Measurements from ENCODE around the gene C11orf87.

Gene C11orf87

DNA sequence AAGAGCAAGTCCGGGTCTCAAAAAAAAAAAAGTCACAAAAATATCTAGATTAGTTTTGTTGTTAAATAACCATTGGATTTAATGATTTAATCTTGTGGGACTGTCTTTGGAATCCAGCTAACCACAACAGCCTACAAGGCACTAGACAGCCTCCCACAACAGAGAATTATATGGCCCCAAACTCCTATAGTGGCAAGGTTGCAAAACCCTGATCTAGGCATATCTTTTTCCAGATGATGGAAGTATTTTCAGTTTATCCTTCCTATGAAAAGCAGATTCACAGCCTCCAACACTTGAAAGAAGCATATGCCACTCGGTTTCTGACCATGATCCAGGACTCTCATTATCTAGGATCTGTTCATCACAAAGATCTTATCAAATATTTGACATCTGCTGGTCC is 5.4 kb upstream of the C11orf87 start:
- Histone ChIP-seq H3K27me3 (ENCODE audit: insufficient read depth, low read length) (peaks cover 20% of the 10 kb centered on the region), H3K36me3 (ENCODE audit: insufficient read depth, low read depth, low read length) (no peaks in the 10 kb centered on the region), H3K4me3 (ENCODE audit: low read length) (no peak overlapping the region), H3K9me3 (ENCODE audit: insufficient read depth, low read depth, low read length) (no peaks in the 10 kb centered on the region), H3K4me1 (ENCODE audit: insufficient read depth, low read length) (no peaks in the 10 kb centered on the region), H3K27ac (ENCODE audit: low read length) (no peak overlapping the region), H3K9ac (ENCODE audit: low read depth, low read length) (no peak overlapping the region)

DNA sequence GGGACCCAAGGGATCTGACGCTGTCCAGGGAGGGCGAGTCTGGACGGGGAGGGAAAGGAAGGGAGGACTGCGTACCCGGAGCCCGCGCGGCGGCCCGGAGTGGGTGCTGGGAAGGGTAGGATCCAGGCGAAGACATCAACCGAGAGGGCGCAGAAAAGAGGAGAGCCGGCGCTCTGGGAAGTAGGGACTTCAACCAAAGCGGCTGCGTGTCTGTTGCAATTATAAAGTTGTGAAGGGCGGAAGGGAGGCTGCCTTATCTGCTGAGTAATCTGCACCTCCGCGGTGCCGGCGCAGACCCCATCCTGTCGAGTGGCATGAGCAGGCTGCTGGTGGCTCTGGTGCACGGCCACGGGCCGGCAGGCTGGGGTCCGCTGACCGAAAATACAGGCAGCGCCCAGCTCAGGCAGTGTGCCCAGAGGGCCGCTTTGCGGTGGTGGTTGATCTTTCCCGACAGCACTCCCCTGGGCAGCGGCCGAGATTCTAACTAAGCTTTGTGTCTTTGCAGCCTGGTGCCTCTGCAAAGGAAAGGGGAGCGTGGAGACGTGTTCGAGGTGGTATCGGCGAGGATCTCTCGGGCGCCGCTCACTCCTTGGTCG is 978 bp downstream of the C11orf87 start:
- H3K9ac ChIP-seq (ENCODE audit: low read depth, low read length), result no peak overlapping the region
- no peaks in the 10 kb centered on the region for H3K36me3 ChIP-seq (ENCODE audit: insufficient read depth, low read depth, low read length)
- peak overlapping the region; percentile 72 for H3K4me3 ChIP-seq (ENCODE audit: low read length)
- no peaks in the 10 kb centered on the region; the same call in 1 of the 2 replicates for H3K4me1 ChIP-seq (ENCODE audit: insufficient read depth, low read length)
- no peaks in the 10 kb centered on the region for H3K9me3 ChIP-seq (ENCODE audit: insufficient read depth, low read depth, low read length)
- H3K27me3 ChIP-seq (ENCODE audit: insufficient read depth, low read length), result peaks cover 61% of the 10 kb centered on the region
- no peak overlapping the region for H3K27ac ChIP-seq (ENCODE audit: low read length)

DNA sequence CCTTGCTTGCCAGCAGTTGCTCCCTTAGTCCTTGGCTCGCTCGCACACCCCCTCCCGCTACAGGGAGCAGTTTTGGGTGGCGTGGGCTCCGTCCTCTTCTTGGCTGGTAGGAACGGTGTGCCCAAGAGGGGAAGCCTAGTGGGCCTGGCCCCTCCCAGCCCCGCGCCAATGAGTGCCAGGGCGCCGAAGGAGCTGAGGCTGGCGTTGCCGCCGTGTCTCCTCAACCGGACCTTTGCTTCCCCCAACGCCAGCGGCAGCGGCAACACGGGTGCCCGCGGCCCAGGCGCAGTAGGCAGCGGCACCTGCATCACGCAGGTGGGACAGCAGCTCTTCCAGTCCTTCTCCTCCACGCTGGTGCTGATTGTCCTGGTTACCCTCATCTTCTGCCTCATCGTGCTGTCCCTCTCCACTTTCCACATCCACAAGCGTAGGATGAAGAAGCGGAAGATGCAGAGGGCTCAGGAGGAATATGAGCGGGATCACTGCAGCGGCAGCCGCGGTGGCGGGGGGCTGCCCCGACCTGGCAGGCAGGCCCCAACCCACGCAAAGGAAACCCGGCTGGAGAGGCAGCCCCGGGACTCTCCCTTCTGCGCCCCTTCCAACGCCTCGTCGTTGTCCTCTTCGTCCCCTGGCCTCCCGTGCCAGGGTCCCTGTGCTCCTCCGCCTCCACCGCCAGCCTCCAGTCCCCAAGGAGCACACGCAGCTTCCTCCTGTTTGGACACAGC is 1.6 kb downstream of the C11orf87 start:
- H3K4me1 ChIP-seq (ENCODE audit: insufficient read depth, low read length), result no peaks in the 10 kb centered on the region; the same call in 1 of the 2 replicates
- peak overlapping the region; percentile 72 for H3K4me3 ChIP-seq (ENCODE audit: low read length)
- no peaks in the 10 kb centered on the region for H3K36me3 ChIP-seq (ENCODE audit: insufficient read depth, low read depth, low read length)
- H3K9me3 ChIP-seq (ENCODE audit: insufficient read depth, low read depth, low read length), result no peaks in the 10 kb centered on the region
- H3K27me3 ChIP-seq (ENCODE audit: insufficient read depth, low read length), result peaks cover 61% of the 10 kb centered on the region
- H3K9ac ChIP-seq (ENCODE audit: low read depth, low read length), result no peak overlapping the region
- H3K27ac ChIP-seq (ENCODE audit: low read length), result no peak overlapping the region

DNA sequence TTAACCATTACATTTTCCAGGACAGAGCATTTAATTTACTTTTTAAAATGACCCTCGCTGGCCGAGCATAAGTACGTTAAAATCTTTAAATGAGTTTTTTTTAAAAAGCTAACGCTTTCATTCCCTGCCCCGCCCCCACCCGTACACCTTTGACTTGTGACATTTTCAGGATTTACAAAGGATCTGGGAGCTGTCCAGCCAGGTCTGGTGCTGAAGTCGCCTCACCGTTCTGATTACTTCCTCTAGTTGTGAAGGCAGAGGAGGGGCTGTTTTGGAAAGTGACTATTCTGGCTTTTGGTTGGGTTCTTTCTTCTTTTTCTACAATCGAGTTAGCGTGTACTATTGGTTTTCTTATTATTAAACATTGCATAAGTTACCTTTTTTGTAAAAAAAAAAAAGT is 2.9 kb downstream of the C11orf87 start:
- H3K27ac ChIP-seq (ENCODE audit: low read length), result no peak overlapping the region
- H3K9ac ChIP-seq (ENCODE audit: low read depth, low read length), result no peak overlapping the region
- H3K36me3 ChIP-seq (ENCODE audit: insufficient read depth, low read depth, low read length), result no peaks in the 10 kb centered on the region
- H3K27me3 ChIP-seq (ENCODE audit: insufficient read depth, low read length), result peaks cover 53% of the 10 kb centered on the region
- H3K4me3 ChIP-seq (ENCODE audit: low read length), result no peak overlapping the region
- H3K4me1 ChIP-seq (ENCODE audit: insufficient read depth, low read length), result no peaks in the 10 kb centered on the region; the same call in 1 of the 2 replicates
- H3K9me3 ChIP-seq (ENCODE audit: insufficient read depth, low read depth, low read length), result no peaks in the 10 kb centered on the region

DNA sequence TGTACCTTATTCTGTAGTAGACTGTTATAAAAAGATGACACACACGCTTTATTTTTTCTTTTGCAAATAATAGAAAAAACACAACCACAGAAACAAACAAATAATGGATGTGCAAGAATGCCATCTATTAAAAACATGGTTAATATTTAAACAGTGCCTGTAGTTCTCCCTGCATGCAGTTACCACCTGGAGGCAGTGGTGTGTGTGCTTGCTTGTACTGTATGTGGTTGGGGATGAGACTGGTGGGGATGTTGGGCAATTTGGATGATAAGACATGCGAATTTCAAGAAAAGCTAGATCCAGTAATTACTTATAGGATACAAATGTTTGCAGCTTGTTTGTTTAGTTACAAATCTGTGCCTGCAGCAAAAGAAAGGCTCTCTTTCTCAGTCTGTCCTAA is 3.6 kb downstream of the C11orf87 start:
- no peak overlapping the region for H3K27ac ChIP-seq (ENCODE audit: low read length)
- H3K4me1 ChIP-seq (ENCODE audit: insufficient read depth, low read length), result no peaks in the 10 kb centered on the region; the same call in 1 of the 2 replicates
- no peaks in the 10 kb centered on the region for H3K9me3 ChIP-seq (ENCODE audit: insufficient read depth, low read depth, low read length)
- no peak overlapping the region for H3K9ac ChIP-seq (ENCODE audit: low read depth, low read length)
- H3K27me3 ChIP-seq (ENCODE audit: insufficient read depth, low read length), result peaks cover 51% of the 10 kb centered on the region
- H3K4me3 ChIP-seq (ENCODE audit: low read length), result no peak overlapping the region
- H3K36me3 ChIP-seq (ENCODE audit: insufficient read depth, low read depth, low read length), result no peaks in the 10 kb centered on the region

DNA sequence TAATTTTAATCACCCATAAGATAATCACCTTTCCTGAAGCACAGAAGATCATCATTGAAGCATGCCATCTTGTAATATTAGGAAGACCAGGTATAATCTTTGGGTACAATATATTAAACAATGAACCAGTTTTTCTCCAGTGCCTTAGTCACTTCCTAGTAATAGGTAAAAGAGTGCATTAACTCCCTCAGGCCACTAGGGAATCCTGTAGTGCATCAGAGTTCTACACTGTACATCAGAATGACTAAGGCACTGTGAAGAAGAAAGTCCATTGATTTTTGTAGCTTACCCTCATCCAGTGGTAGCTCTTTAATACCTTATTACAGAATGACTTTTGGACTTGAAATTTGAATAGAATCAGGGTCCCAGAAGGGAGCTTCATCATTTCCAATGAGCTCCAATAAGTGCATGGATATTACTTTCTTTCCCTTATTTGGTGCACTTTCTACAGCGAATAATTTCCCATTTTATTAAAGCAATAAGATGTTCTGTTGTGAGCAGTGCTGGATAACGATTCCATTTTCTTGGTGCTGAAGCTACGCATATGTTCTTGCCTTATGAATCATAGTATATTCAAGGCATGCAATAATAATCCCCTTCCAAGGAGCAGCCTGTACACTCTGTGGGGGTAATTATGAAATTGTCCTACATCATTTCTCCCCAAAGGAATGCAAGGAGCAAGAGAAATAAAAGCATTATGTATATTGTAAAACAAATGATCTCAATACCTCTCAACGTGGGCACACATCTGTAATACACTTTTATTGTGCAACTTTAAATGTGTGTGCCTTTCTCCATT is 4.7 kb downstream of the C11orf87 start:
- Histone ChIP-seq H3K4me1 (ENCODE audit: insufficient read depth, low read length) (no peaks in the 10 kb centered on the region; the same call in 1 of the 2 replicates), H3K27me3 (ENCODE audit: insufficient read depth, low read length) (peaks cover 41% of the 10 kb centered on the region), H3K9ac (ENCODE audit: low read depth, low read length) (no peak overlapping the region), H3K4me3 (ENCODE audit: low read length) (no peak overlapping the region), H3K36me3 (ENCODE audit: insufficient read depth, low read depth, low read length) (no peaks in the 10 kb centered on the region), H3K27ac (ENCODE audit: low read length) (no peak overlapping the region), H3K9me3 (ENCODE audit: insufficient read depth, low read depth, low read length) (no peaks in the 10 kb centered on the region)

DNA sequence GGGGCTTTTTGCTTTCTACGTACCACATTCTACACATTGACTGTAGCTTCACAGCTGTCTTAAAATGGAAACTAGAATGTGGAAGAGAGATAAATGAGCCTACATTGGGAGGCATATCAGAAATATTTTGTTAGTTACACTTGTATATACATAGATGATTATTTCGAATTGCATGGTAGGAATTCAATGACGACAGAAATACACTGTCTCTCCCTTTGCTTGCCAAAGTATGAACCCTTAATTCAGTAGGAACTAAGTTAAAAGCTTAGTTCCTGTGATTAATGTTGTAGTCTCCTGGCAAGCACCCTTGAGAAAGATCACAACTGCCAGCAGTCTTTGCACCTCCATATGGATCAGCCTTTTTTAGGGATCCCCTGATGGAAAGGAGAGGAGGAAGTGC is 10.1 kb downstream of the C11orf87 start:
- H3K4me3 ChIP-seq (ENCODE audit: low read length), result no peak overlapping the region
- H3K36me3 ChIP-seq (ENCODE audit: insufficient read depth, low read depth, low read length), result no peaks in the 10 kb centered on the region
- H3K9ac ChIP-seq (ENCODE audit: low read depth, low read length), result no peak overlapping the region
- H3K4me1 ChIP-seq (ENCODE audit: insufficient read depth, low read length), result no peaks in the 10 kb centered on the region
- no peak overlapping the region for H3K27ac ChIP-seq (ENCODE audit: low read length)
- H3K27me3 ChIP-seq (ENCODE audit: insufficient read depth, low read length), result no peaks in the 10 kb centered on the region
- no peaks in the 10 kb centered on the region for H3K9me3 ChIP-seq (ENCODE audit: insufficient read depth, low read depth, low read length)

DNA sequence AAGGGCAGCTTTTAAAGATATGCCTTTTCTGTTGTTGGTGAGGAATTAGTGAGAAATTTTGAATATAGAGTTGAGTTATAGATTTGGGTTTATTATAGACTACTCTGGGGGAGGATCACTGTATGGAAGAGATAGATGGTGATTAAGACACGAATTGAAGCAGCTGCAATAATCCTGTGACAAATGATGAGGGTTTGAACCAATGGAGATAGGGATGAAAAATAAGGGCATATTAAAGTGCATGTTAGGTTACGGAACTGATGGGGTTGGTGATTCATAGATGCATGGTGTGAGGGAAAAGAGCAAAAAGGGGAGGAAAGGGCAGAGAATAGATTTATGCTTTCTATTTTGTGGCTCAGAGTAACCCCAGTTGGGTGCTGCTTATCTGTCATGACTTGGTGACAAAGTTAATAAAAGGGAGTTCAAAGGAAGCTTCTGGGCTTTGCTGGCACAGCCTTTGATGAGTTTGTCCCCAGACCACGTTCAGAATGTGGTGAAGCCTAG is 11.8 kb downstream of the C11orf87 start:
- Histone ChIP-seq H3K4me1 (ENCODE audit: insufficient read depth, low read length) (no peaks in the 10 kb centered on the region), H3K27ac (ENCODE audit: low read length) (no peak overlapping the region), H3K9ac (ENCODE audit: low read depth, low read length) (no peak overlapping the region), H3K27me3 (ENCODE audit: insufficient read depth, low read length) (no peaks in the 10 kb centered on the region), H3K4me3 (ENCODE audit: low read length) (no peak overlapping the region), H3K36me3 (ENCODE audit: insufficient read depth, low read depth, low read length) (no peaks in the 10 kb centered on the region), H3K9me3 (ENCODE audit: insufficient read depth, low read depth, low read length) (no peaks in the 10 kb centered on the region)

DNA sequence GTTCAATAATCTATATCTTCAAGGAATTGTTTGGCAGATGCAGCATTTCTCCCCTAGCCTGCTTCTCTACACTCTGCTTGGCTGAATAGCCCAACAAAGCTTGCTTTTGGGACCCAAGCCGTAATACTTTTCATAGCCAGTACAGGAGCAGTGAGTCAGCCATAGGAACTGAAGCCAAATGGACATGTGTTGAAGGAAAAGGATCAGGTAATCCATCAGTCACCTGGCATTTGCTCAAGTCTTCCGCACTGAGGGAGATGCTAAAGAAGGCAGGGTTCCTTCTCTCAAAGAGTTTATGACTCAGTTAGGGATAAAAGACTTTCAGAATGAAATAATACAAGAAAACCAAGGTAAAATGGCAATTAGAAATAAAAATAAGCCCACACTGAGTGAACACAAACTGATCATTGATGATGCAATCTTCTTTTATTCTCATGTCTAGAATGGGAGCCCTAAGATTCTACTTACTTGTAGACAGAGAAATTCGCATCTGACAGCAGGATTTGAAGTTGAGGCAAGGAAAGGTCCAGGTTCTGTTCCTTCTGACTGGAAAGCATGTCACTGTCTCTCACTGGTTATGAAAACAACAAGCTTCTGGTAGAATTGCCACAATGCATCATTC is 13.2 kb downstream of the C11orf87 start:
- H3K27ac ChIP-seq (ENCODE audit: low read length), result no peak overlapping the region
- H3K27me3 ChIP-seq (ENCODE audit: insufficient read depth, low read length), result no peaks in the 10 kb centered on the region
- no peak overlapping the region for H3K9ac ChIP-seq (ENCODE audit: low read depth, low read length)
- no peak overlapping the region for H3K4me3 ChIP-seq (ENCODE audit: low read length)
- H3K4me1 ChIP-seq (ENCODE audit: insufficient read depth, low read length), result no peaks in the 10 kb centered on the region
- H3K36me3 ChIP-seq (ENCODE audit: insufficient read depth, low read depth, low read length), result no peaks in the 10 kb centered on the region
- H3K9me3 ChIP-seq (ENCODE audit: insufficient read depth, low read depth, low read length), result no peaks in the 10 kb centered on the region

DNA sequence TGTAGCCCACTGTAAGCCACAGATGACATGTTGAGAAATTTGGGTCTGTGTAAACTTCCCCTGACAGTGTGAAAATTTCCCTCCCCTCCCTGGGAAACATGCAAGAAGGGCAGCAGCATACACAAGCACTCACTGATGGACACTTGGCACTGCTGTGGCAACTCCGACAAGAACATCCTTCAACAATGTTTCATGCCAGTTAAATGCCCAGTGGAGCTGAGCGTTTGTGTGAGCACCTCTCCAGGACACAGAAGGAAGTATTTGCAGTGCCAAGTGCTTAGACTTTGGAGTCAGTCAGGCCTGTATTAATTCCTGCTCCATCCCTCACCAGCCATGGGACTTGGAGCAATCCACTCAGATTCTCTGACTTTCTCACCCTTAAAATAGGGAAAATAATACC is 17.7 kb downstream of the C11orf87 start:
- no peak overlapping the region for H3K4me3 ChIP-seq (ENCODE audit: low read length)
- H3K27me3 ChIP-seq (ENCODE audit: insufficient read depth, low read length), result no peaks in the 10 kb centered on the region
- no peak overlapping the region for H3K27ac ChIP-seq (ENCODE audit: low read length)
- H3K9me3 ChIP-seq (ENCODE audit: insufficient read depth, low read depth, low read length), result no peaks in the 10 kb centered on the region
- H3K36me3 ChIP-seq (ENCODE audit: insufficient read depth, low read depth, low read length), result no peaks in the 10 kb centered on the region
- H3K9ac ChIP-seq (ENCODE audit: low read depth, low read length), result no peak overlapping the region
- no peaks in the 10 kb centered on the region for H3K4me1 ChIP-seq (ENCODE audit: insufficient read depth, low read length)

DNA sequence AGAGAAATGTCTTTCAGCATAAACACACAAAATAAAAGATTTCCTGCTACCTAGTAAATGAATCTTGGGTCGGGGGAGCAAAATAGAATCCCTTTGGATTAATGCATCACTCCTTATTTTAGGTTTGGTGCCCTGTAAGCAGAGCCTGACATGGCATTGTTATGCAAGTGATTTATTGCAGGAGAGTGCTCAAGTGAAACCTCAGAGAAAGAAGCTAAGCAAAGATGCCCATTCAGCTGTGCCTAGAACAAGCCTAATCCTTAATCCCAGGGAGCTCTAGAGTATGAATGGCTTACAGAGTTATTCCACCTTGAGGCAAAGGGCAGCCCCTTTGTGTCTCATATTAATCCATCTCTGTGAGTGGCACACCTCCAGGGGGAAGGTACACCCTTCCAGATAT is 21.1 kb downstream of the C11orf87 start:
- H3K4me1 ChIP-seq (ENCODE audit: insufficient read depth, low read length), result no peaks in the 10 kb centered on the region
- H3K9me3 ChIP-seq (ENCODE audit: insufficient read depth, low read depth, low read length), result no peaks in the 10 kb centered on the region
- no peaks in the 10 kb centered on the region for H3K36me3 ChIP-seq (ENCODE audit: insufficient read depth, low read depth, low read length)
- H3K4me3 ChIP-seq (ENCODE audit: low read length), result no peak overlapping the region
- no peak overlapping the region for H3K27ac ChIP-seq (ENCODE audit: low read length)
- no peaks in the 10 kb centered on the region for H3K27me3 ChIP-seq (ENCODE audit: insufficient read depth, low read length)
- no peak overlapping the region for H3K9ac ChIP-seq (ENCODE audit: low read depth, low read length)

Data from iPS-20b (cell line).